H9 (cell line): Measurements from ENCODE around the gene MEPE. TPM values are rescaled to one million over a fixed set of nuclear protein-coding genes. Genes with fewer than 3 reads are reported as not detected.

Experiments
- DNase-seq: peaks from one replicate; pipeline ENCODE4 v3.0.0-alpha.2; 2017
- H2AFZ ChIP-seq: one replicate; pipeline ENCODE4 v1.6.1; 2013; ENCODE audit warnings: mild to moderate bottlenecking, low read length, control low read depth, moderate library complexity
- H2AK5ac ChIP-seq: 2 replicates; pipeline ENCODE4 v1.6.1; 2013; ENCODE audit warnings: low read length, control low read depth, mixed read lengths; ENCODE audit not compliant: insufficient read length
- H2BK120ac ChIP-seq: one replicate; pipeline ENCODE4 v1.6.1; 2013; ENCODE audit warnings: low read depth, mild to moderate bottlenecking, low read length, control low read depth, inconsistent platforms; ENCODE audit not compliant: poor library complexity, severe bottlenecking
- H2BK12ac ChIP-seq: 2 replicates; pipeline ENCODE4 v1.6.1; 2013; ENCODE audit warnings: low read length, control low read depth, mixed read lengths, low read depth; ENCODE audit not compliant: insufficient read length
- H2BK15ac ChIP-seq: 2 replicates; pipeline ENCODE4 v1.6.1; 2013; ENCODE audit warnings: low read depth, low read length, control low read depth
- H2BK20ac ChIP-seq: one replicate; pipeline ENCODE4 v1.6.1; 2013; ENCODE audit warnings: low read depth, mild to moderate bottlenecking, low read length, control low read depth, inconsistent platforms; ENCODE audit not compliant: poor library complexity, severe bottlenecking
- H2BK5ac ChIP-seq: 2 replicates; pipeline ENCODE4 v1.6.1; 2013; ENCODE audit warnings: low read length, control low read depth, mixed read lengths; ENCODE audit not compliant: insufficient read length
- H3K14ac ChIP-seq: 2 replicates; pipeline ENCODE4 v1.6.1; 2013; ENCODE audit warnings: low read length, control low read depth; ENCODE audit not compliant: insufficient read depth
- H3K18ac ChIP-seq: 2 replicates; pipeline ENCODE4 v1.6.1; 2013; ENCODE audit warnings: low read depth, mild to moderate bottlenecking, mixed read lengths, low read length, control low read depth; ENCODE audit not compliant: insufficient read length
- H3K23ac ChIP-seq: 2 replicates; pipeline ENCODE4 v1.6.1; 2013; ENCODE audit warnings: low read length, control low read depth, mixed read lengths, low read depth; ENCODE audit not compliant: insufficient read length
- H3K23me2 ChIP-seq: 2 replicates; pipeline ENCODE4 v1.6.1; 2013; ENCODE audit warnings: low read depth, mild to moderate bottlenecking, mixed read lengths, low read length, control low read depth; ENCODE audit not compliant: insufficient read length, poor library complexity, severe bottlenecking
- H3K27ac ChIP-seq: 2 replicates; pipeline ENCODE4 v1.5.1; 2013; ENCODE audit warnings: low read length, control low read depth, mixed read lengths, low read depth; ENCODE audit not compliant: insufficient read length
- H3K27me3 ChIP-seq: 2 replicates; pipeline ENCODE4 v1.6.1; 2013; ENCODE audit warnings: low read length, control low read depth, inconsistent platforms; ENCODE audit not compliant: insufficient read depth
- H3K4ac ChIP-seq: 2 replicates; pipeline ENCODE4 v1.6.1; 2013; ENCODE audit warnings: low read depth, mild to moderate bottlenecking, control low read depth, inconsistent platforms, low read length, moderate library complexity
- H3K4me1 ChIP-seq: 2 replicates; pipeline ENCODE4 v1.6.1; 2013; ENCODE audit warnings: low read length, control low read depth, inconsistent platforms; ENCODE audit not compliant: insufficient read depth
- H3K4me2 ChIP-seq: 2 replicates; pipeline ENCODE4 v1.6.1; 2013; ENCODE audit warnings: low read length, control low read depth, mixed read lengths; ENCODE audit not compliant: insufficient read length, insufficient read depth
- H3K56ac ChIP-seq: 2 replicates; pipeline ENCODE4 v1.6.1; 2013; ENCODE audit warnings: low read depth, mild to moderate bottlenecking, mixed read lengths, low read length, control low read depth; ENCODE audit not compliant: insufficient read length
- H3K79me1 ChIP-seq: 2 replicates; pipeline ENCODE4 v1.6.1; 2013; ENCODE audit warnings: low read depth, mild to moderate bottlenecking, moderate library complexity, low read length, control low read depth, inconsistent platforms; ENCODE audit not compliant: insufficient read depth, poor library complexity, severe bottlenecking
- H3K79me2 ChIP-seq: 2 replicates; pipeline ENCODE4 v1.6.1; 2013; ENCODE audit warnings: low read length, control low read depth, inconsistent platforms; ENCODE audit not compliant: insufficient read depth
- H3K9ac ChIP-seq: 2 replicates; pipeline ENCODE4 v1.6.1; 2013; ENCODE audit warnings: low read length, control low read depth, mixed read lengths; ENCODE audit not compliant: insufficient read length; ENCODE audit errors: extremely low read depth
- H3K9me3 ChIP-seq: one replicate; pipeline ENCODE4 v1.6.1; 2013; ENCODE audit warnings: low read depth, low read length, inconsistent platforms; ENCODE audit not compliant: control insufficient read depth
- H3T11ph ChIP-seq: one replicate; pipeline ENCODE4 v1.6.1; 2013; ENCODE audit warnings: mild to moderate bottlenecking, low read length, control low read depth, inconsistent platforms
- H4K20me1 ChIP-seq: one replicate; pipeline ENCODE4 v1.6.1; 2013; ENCODE audit not compliant: control insufficient read depth, insufficient read length, insufficient read depth
- H4K5ac ChIP-seq: 2 replicates; pipeline ENCODE4 v1.6.1; 2013; ENCODE audit warnings: low read depth, mild to moderate bottlenecking, mixed read lengths, low read length, control low read depth; ENCODE audit not compliant: insufficient read length
- H4K8ac ChIP-seq: replicated peaks from 2 replicates; pipeline ENCODE4 v1.6.1; 2013; ENCODE audit warnings: low read length, control low read depth, mixed read lengths, low read depth; ENCODE audit not compliant: insufficient read length
- H4K91ac ChIP-seq: 2 replicates; pipeline ENCODE4 v1.6.1; 2013; ENCODE audit warnings: low read depth, mild to moderate bottlenecking, moderate library complexity, mixed read lengths, low read length, control low read depth; ENCODE audit not compliant: insufficient read length
- H3K27ac Mint-ChIP-seq, 3 experiments: 2 replicates in 2 of 3; 3 replicates in 1 of 3; pipeline ENCODE4 v1.8.0; 2020 to 2021; ENCODE audit warnings: mixed read lengths in 3 of 3, mild to moderate bottlenecking in 1 of 3, moderate library complexity in 1 of 3
- H3K27me3 Mint-ChIP-seq: 2 replicates; pipeline ENCODE4 v1.8.0; 2021; ENCODE audit warnings: low read depth, mild to moderate bottlenecking, moderate library complexity, mixed read lengths
- H3K36me3 Mint-ChIP-seq, 3 experiments: 2 replicates in 2 of 3; 3 replicates in 1 of 3; pipeline ENCODE4 v1.8.0; 2020 to 2021; ENCODE audit warnings: low read depth in 3 of 3, mixed read lengths in 3 of 3; ENCODE audit not compliant: insufficient read depth in 1 of 3
- H3K4me1 Mint-ChIP-seq, 2 experiments: 2 replicates each; pipeline ENCODE4 v1.8.0; 2020; ENCODE audit warnings: mixed read lengths in 2 of 2
- H3K4me3 Mint-ChIP-seq, 2 experiments: 2 replicates in 1 of 2; 3 replicates in 1 of 2; pipeline ENCODE4 v1.8.0; 2020 to 2021; ENCODE audit warnings: mild to moderate bottlenecking in 2 of 2, mixed read lengths in 2 of 2, moderate library complexity in 1 of 2
- H3K9me3 Mint-ChIP-seq, 2 experiments: 2 replicates in 1 of 2; 3 replicates in 1 of 2; pipeline ENCODE4 v1.8.0; 2020; ENCODE audit warnings: mild to moderate bottlenecking in 2 of 2, mixed read lengths in 2 of 2, moderate library complexity in 1 of 2
- CTCF ChIP-seq: fragments of 200-600 bp; sonication (generic); conservative IDR thresholded peaks from 3 replicates; pipeline ENCODE4 v1.8.0; 2021; ENCODE audit warnings: antibody characterized with exemption, mild to moderate bottlenecking
- WGBS: extraction: QIAGEN DNeasy Blood & Tissue Kit; methylation state at CpG from one replicate; pipeline ENCODE4 v1.1.7; 2013; ENCODE audit warnings: missing lambda C conversion rate, low lambda C conversion rate, mixed read lengths; ENCODE audit not compliant: insufficient read length; ENCODE audit errors: extremely low coverage; 5-methylcytosine and 5-hydroxymethylcytosine counted together
- total RNA-seq: library from RNA; stranded (reverse); gene quantifications from 2 replicates; pipeline ENCODE4 v1.2.1, GENCODE V29; 2021

The MEPE gene
- total RNA-seq, 1 experiment from 2014 or later: not detected

DNA sequence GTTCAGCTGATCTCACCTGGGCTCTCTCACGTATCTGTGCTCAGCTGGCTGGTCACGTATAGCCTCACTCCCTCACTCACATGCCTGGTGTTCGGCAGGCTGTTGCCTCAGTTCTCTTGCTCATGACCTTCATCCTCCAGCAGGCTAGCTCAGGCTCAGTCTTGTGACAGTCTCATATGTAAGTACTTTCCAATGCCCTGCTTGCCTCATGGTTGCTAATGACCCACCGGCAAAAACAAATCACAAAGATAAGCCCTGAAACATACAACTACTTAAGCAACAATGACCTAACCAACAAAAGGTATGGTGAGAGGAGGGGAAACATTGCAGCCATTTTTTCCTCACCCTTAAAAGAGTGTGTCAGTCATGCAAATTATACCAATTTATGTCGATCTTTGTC, 25.0 kb downstream of the MEPE start:
- H3K9ac ChIP-seq: no peak overlapping the region
- peaks cover 13 to 21% of the 10 kb centered on the region in 2 experiments for H3K4me1 Mint-ChIP-seq
- H4K20me1 ChIP-seq: no peaks in the 10 kb centered on the region
- DNase-seq: no peak
- no peak overlapping the region for H3K14ac ChIP-seq
- H4K91ac ChIP-seq: no peak overlapping the region
- WGBS: no CpG with 5 or more reads among the region's 5 CpGs
- H3K23me2 ChIP-seq: no peaks in the 10 kb centered on the region
- no peak overlapping the region for H2BK15ac ChIP-seq
- peaks cover 5% of the 10 kb centered on the region; the same call in 1 of the 2 replicates for H3K4me1 ChIP-seq
- peaks cover 0 to 9% (median under 1%) of the 10 kb centered on the region in 3 experiments; a peak in 5 of 7 replicates for H3K36me3 Mint-ChIP-seq
- no peak overlapping the region for H4K5ac ChIP-seq
- H3K27ac ChIP-seq: no peak overlapping the region
- no peak overlapping the region for H3K56ac ChIP-seq
- peaks cover 1 to 3% of the 10 kb centered on the region in 2 experiments; a peak in 3 of 5 replicates for H3K9me3 Mint-ChIP-seq
- H2BK120ac ChIP-seq: no peak overlapping the region
- H3K27me3 ChIP-seq: no peaks in the 10 kb centered on the region; the same call in 1 of the 2 replicates
- no peak overlapping the region for H3K27ac Mint-ChIP-seq
- H3K27me3 Mint-ChIP-seq: peaks cover 3% of the 10 kb centered on the region
- H2AFZ ChIP-seq: no peak overlapping the region
- no peak overlapping the region for H3K23ac ChIP-seq
- no peak overlapping the region for H3K4me2 ChIP-seq
- H3K4me3 Mint-ChIP-seq: no peak overlapping the region
- no peak overlapping the region for H4K8ac ChIP-seq
- no peak overlapping the region for H2BK5ac ChIP-seq
- no peaks in the 10 kb centered on the region for H3K9me3 ChIP-seq
- no peak overlapping the region for H3K18ac ChIP-seq
- TF ChIP-seq CTCF: no peak
- no peaks in the 10 kb centered on the region for H3K79me2 ChIP-seq
- H2BK20ac ChIP-seq: no peak overlapping the region
- H2AK5ac ChIP-seq: no peak overlapping the region
- H3K4ac ChIP-seq: no peak overlapping the region
- no peak overlapping the region for H3T11ph ChIP-seq
- H3K79me1 ChIP-seq: no peaks in the 10 kb centered on the region
- no peak overlapping the region for H2BK12ac ChIP-seq
